ENCODE measurements around the gene PCDHGA1. TPM values are rescaled to one million over a fixed set of nuclear protein-coding genes. Genes with fewer than 3 reads are reported as not detected.

PCDHGA1 gene
- total and polyA plus RNA-seq, 2 of the 4 experiments (the other 2 are of a cell fraction) = 0.90 to 0.92 TPM

DNA sequence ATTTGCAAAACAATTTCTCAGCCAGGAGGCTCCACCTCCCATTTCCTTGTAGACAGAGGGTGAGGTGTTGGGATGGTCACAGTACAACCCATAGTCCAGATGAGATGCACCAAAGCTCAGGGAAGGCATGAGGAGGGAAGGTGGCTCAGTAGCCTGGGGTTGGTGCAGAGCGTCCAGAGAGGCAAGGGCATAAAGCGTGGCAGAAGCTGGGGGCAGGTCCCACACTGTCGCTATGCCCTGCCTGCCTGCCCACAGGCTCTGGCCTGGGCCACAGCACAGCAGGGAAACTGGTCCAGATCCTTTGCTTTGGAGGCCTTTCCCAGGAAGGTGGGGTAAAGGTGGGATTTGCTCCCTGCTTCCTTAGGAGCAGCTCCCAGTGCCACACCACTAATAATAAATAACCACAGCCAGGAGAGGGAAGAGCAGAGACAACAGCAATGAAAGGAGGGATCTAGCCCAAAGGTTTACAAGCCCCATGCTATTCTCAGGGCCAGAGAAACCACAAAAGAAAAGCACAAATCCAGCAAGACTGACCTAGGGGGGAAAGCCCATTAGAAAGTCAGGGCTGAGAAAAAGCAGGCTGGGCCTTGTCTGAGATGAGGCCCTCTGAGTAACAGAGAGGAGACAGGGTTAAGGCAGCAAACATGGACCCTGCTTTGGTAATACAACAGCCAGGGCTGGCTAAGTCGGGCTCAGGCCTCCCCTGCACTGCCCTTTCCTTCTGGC, 185.8 kb downstream of the PCDHGA1 start:
- Histone ChIP-seq H4K91ac (ENCODE audit: insufficient read depth, low read depth, low read length) (peak overlapping the region; percentile 34; the same call in 1 of the 2 replicates), H2BK5ac (ENCODE audit: low read depth, low read length, poor library complexity, severe bottlenecking) (peak overlapping the region; percentile 10), H3K56ac (ENCODE audit: extremely low read depth, insufficient read depth, low read length) (no peak overlapping the region), H2AFZ (replicated peaks; ENCODE audit: low read length, poor library complexity) (no peak overlapping the region), H3K14ac (replicated peaks; ENCODE audit: low read depth, low read length) (peak overlapping the region; percentile 44; the same call in 1 of the 2 replicates), H2AK5ac (ENCODE audit: low read depth, low read length) (peak overlapping the region; percentile 77; the same call in 1 of the 2 replicates), H4K5ac (ENCODE audit: low read depth, low read length) (peak overlapping the region; percentile 50), H3K9me3 (ENCODE audit: control insufficient read depth, insufficient read depth, low read length) (no peaks in the 10 kb centered on the region), H3K9ac (ENCODE audit: low read depth, low read length) (no peak overlapping the region; the same call in 1 of the 2 replicates), H3K27ac (ENCODE audit: insufficient read depth, low read length) (peak overlapping the region; percentile 30; the same call in 1 of the 2 replicates), H2BK20ac (ENCODE audit: low read depth, low read length) (peak overlapping the region; percentile 53; the same call in 1 of the 2 replicates), H3K36me3 (ENCODE audit: control insufficient read depth, insufficient read depth, low read length) (peaks cover 17% of the 10 kb centered on the region), H3K79me1 (ENCODE audit: low read depth in 1 of 2, low read length in 2 of 2) (peaks cover 12 to 61% of the 10 kb centered on the region in 2 experiments), H3K4me1 (ENCODE audit: control insufficient read depth, insufficient read depth, low read length) (peaks cover 58% of the 10 kb centered on the region), H3K9me1 (ENCODE audit: insufficient read depth, low read length) (peaks cover 43% of the 10 kb centered on the region), H2AK9ac (replicated peaks; ENCODE audit: low read depth, low read length, poor library complexity) (peak overlapping the region; percentile 63), H3K4me2 (ENCODE audit: low read depth, low read length) (no peak overlapping the region), H3K4ac (ENCODE audit: low read depth, low read length) (peak overlapping the region; percentile 81), H4K20me1 (ENCODE audit: insufficient read depth, low read length) (no peaks in the 10 kb centered on the region), H3K23ac (ENCODE audit: low read depth, low read length) (peak overlapping the region; percentile 80; the same call in 1 of the 2 replicates), H2BK15ac (ENCODE audit: low read depth, low read length) (peak overlapping the region; percentile 20; the same call in 1 of the 3 replicates), H3K27me3 (ENCODE audit: control insufficient read depth, insufficient read depth, low read length) (no peaks in the 10 kb centered on the region), H4K8ac (ENCODE audit: low read depth in 2 of 2, low read length in 2 of 2) (peak overlapping the region in 1 of 2 experiments; percentile 38; a peak in 1 of 4 replicates), H2BK120ac (ENCODE audit: low read depth, low read length) (peak overlapping the region; percentile 67; the same call in 1 of the 2 replicates), H3K18ac (ENCODE audit: low read depth, low read length) (peak overlapping the region; percentile 14), H3K4me3 (ENCODE audit: insufficient read depth, low read depth, low read length) (no peak overlapping the region)
- dilution Hi-C loops (cut with HindIII; ENCODE audit: low sequenced_read_pairs, unreplicated experiment) (no loop called here), intact Hi-C loops (cut with micrococcal nuclease) (no loop called here), in situ Hi-C loops (cut with MboI; ENCODE audit: low sequenced_read_pairs) (no loop called here)
- WGBS, 2 experiments (ENCODE audit: extremely low coverage in 2 of 2, insufficient read length in 1 of 2) = 60% methylated on average over 1 of the region's 4 CpGs; no CpG with 5 or more reads in 1 of the 2 experiments
- POLR2A ChIA-PET (ENCODE audit: unreplicated experiment) = no interaction called here
- no peak for DNase-seq
- BruUV-seq (replicated peaks) = no TSS peak
- CTCF ChIA-PET = interaction anchor here (1.6 to 1.8 kb wide), 2 partner anchors 41 to 48 kb away, joined by 4 to 6 read pairs; partner anchors contain the start of gene PCDHGC3
- no peak for ATAC-seq (ENCODE audit: low read depth)
- TF ChIP-seq CEBPB (IDR thresholded peaks at IDR 0.05; ENCODE audit: low read depth, low read length) (no peak), BHLHE40 (IDR thresholded peaks at IDR 0.05; ENCODE audit: low read depth, low read length) (no peak), FOS (IDR thresholded peaks at IDR 0.05; ENCODE audit: low read depth, low read length) (no peak), SMC3 (IDR thresholded peaks at IDR 0.05; ENCODE audit: low read depth, low read length) (no peak), MXI1 (IDR thresholded peaks at IDR 0.05; ENCODE audit: borderline replicate concordance, low read depth, low read length) (no peak), RAD21 (IDR thresholded peaks at IDR 0.05; ENCODE audit: low read length) (no peak), RCOR1 (IDR thresholded peaks at IDR 0.05; ENCODE audit: insufficient replicate concordance, low read length) (no peak), POLR2A (IDR thresholded peaks at IDR 0.05; ENCODE audit: low read depth, low read length) (no peak), MAFK (IDR thresholded peaks at IDR 0.05; ENCODE audit: low read depth, low read length) (no peak), CHD1 (IDR thresholded peaks at IDR 0.05; ENCODE audit: low read depth, low read length) (no peak), RFX5 (IDR thresholded peaks at IDR 0.05; ENCODE audit: low read depth, low read length) (no peak)
- TF ChIP-seq, protein P1, sequence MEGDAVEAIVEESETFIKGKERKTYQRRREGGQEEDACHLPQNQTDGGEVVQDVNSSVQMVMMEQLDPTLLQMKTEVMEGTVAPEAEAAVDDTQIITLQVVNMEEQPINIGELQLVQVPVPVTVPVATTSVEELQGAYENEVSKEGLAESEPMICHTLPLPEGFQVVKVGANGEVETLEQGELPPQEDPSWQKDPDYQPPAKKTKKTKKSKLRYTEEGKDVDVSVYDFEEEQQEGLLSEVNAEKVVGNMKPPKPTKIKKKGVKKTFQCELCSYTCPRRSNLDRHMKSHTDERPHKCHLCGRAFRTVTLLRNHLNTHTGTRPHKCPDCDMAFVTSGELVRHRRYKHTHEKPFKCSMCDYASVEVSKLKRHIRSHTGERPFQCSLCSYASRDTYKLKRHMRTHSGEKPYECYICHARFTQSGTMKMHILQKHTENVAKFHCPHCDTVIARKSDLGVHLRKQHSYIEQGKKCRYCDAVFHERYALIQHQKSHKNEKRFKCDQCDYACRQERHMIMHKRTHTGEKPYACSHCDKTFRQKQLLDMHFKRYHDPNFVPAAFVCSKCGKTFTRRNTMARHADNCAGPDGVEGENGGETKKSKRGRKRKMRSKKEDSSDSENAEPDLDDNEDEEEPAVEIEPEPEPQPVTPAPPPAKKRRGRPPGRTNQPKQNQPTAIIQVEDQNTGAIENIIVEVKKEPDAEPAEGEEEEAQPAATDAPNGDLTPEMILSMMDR (conservative IDR thresholded peaks at IDR 0.05; ENCODE audit: low read depth, low read length) = no peak
- TF ChIP-seq, protein P2, sequence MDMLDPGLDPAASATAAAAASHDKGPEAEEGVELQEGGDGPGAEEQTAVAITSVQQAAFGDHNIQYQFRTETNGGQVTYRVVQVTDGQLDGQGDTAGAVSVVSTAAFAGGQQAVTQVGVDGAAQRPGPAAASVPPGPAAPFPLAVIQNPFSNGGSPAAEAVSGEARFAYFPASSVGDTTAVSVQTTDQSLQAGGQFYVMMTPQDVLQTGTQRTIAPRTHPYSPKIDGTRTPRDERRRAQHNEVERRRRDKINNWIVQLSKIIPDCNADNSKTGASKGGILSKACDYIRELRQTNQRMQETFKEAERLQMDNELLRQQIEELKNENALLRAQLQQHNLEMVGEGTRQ (IDR thresholded peaks at IDR 0.05; ENCODE audit: low read depth, low read length) = no peak
- TF ChIP-seq, protein P3, sequence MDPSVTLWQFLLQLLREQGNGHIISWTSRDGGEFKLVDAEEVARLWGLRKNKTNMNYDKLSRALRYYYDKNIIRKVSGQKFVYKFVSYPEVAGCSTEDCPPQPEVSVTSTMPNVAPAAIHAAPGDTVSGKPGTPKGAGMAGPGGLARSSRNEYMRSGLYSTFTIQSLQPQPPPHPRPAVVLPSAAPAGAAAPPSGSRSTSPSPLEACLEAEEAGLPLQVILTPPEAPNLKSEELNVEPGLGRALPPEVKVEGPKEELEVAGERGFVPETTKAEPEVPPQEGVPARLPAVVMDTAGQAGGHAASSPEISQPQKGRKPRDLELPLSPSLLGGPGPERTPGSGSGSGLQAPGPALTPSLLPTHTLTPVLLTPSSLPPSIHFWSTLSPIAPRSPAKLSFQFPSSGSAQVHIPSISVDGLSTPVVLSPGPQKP (IDR thresholded peaks at IDR 0.05; ENCODE audit: borderline replicate concordance, low read depth, low read length) = no peak
